BJ (cell line): ENCODE results near the gene TRIM9. TPM values are rescaled to one million over a fixed set of nuclear protein-coding genes. Genes with fewer than 3 reads are reported as not detected.

Experiments used
- CTCF ChIA-PET: fragments of 350-600 bp; formaldehyde crosslinking; extraction: SDS; loops from one replicate; lab custom pipeline; 2021; ENCODE audit warnings: antibody characterized with exemption, inconsistent platforms; lab: Yijun Ruan, JAX
- POLR2A ChIA-PET: fragments of 300-600 bp; sonication (Branson Sonifier 250); formaldehyde crosslinking; extraction: SDS; loops from one replicate; lab custom pipeline; 2021; ENCODE audit warnings: antibody characterized with exemption; lab: Charles Lee
- DNase-seq: peaks from one replicate; pipeline ENCODE4 v3.0.0-alpha.2; 2011; ENCODE audit warnings: low read depth
- H3K27me3 ChIP-seq: 2 replicates; pipeline ENCODE4 v1.6.0; 2011; ENCODE audit warnings: low read length; ENCODE audit not compliant: control insufficient read depth, insufficient read depth
- H3K36me3 ChIP-seq: 2 replicates; pipeline ENCODE4 v1.5.1; 2011; ENCODE audit warnings: low read length; ENCODE audit not compliant: control insufficient read depth, insufficient read depth
- H3K4me3 ChIP-seq: 2 replicates; pipeline ENCODE4 v1.5.1; 2011; ENCODE audit warnings: low read depth, mild to moderate bottlenecking, control low read depth, low read length
- CTCF ChIP-seq: IDR thresholded peaks from 2 replicates; pipeline ENCODE4 v1.5.1; 2011; ENCODE audit warnings: low read depth, mild to moderate bottlenecking, control low read depth, inconsistent platforms, low read length, moderate library complexity; ENCODE audit not compliant: insufficient read depth
- polyA plus RNA-seq: library from polyadenylated mRNA; depleted of rRNA; stranded (reverse); fragments of >200 nt; gene quantifications from 2 replicates; pipeline ENCODE4 v1.2.3, GENCODE V29; 2011

TRIM9 gene
- polyA plus RNA-seq, 1 experiment = 0.02 TPM

- CTCF ChIA-PET = interaction anchor here (1.1 to 1.7 kb wide), 2 partner anchors 10 to 140 kb away, joined by 3 to 4 read pairs; no protein-coding TSS in a partner anchor
- H3K4me3 ChIP-seq = peak overlapping the region; percentile 61
- no peaks in the 10 kb centered on the region for H3K36me3 ChIP-seq
- TF ChIP-seq CTCF = no peak
- H3K27me3 ChIP-seq = peaks cover 24% of the 10 kb centered on the region
- POLR2A ChIA-PET = interaction anchor here (1.1 kb wide), 1 partner anchor 10 kb away, joined by 3 read pairs; no protein-coding TSS in a partner anchor
- DNase-seq = no peak
These were observed 553 bp downstream of the TRIM9 start for GRCh38 chr14:51094282-51094821.

- peaks cover 24% of the 10 kb centered on the region for H3K27me3 ChIP-seq
- DNase-seq = no peak
- ChIA-PET CTCF (no interaction called here), POLR2A (no interaction called here)
- no peak overlapping the region for H3K4me3 ChIP-seq
- TF ChIP-seq CTCF = no peak
- no peaks in the 10 kb centered on the region for H3K36me3 ChIP-seq
These were observed 1.3 kb downstream of the TRIM9 start for GRCh38 chr14:51093371-51094281.

GRCh38 chr14:51092965-51093364, 1.9 kb downstream of the TRIM9 start:
- no peaks in the 10 kb centered on the region for H3K36me3 ChIP-seq
- H3K27me3 ChIP-seq = peaks cover 24% of the 10 kb centered on the region
- DNase-seq = no peak
- no peak for TF ChIP-seq CTCF
- POLR2A ChIA-PET = no interaction called here
- CTCF ChIA-PET = no interaction called here
- H3K4me3 ChIP-seq = no peak overlapping the region

- DNase-seq = no peak
- peaks cover 25% of the 10 kb centered on the region for H3K27me3 ChIP-seq
- H3K36me3 ChIP-seq = no peaks in the 10 kb centered on the region
- H3K4me3 ChIP-seq = no peak overlapping the region
- CTCF ChIA-PET = interaction anchor here (0.8 to 1.2 kb wide), 2 partner anchors 12 to 24 kb away, joined by 3 to 4 read pairs; no protein-coding TSS in a partner anchor
- TF ChIP-seq CTCF = no peak
- POLR2A ChIA-PET = no interaction called here
These were observed 5.6 kb downstream of the TRIM9 start for GRCh38 chr14:51089278-51089677.

- TF ChIP-seq CTCF = no peak
- DNase-seq = no peak
- H3K4me3 ChIP-seq = no peak overlapping the region
- H3K36me3 ChIP-seq = no peaks in the 10 kb centered on the region
- CTCF ChIA-PET = no interaction called here
- H3K27me3 ChIP-seq = peaks cover 5% of the 10 kb centered on the region; the same call in 1 of the 2 replicates
- POLR2A ChIA-PET = no interaction called here
These were observed 7.9 kb downstream of the TRIM9 start for GRCh38 chr14:51087031-51087441.
